CD4-positive, alpha-beta T cell treated with Interleukin-15 for 1 hour (primary cell): ENCODE results near the gene LTB4R.

Experiments
- DNase-seq: peaks from one replicate; pipeline ENCODE4 v3.0.0-alpha.2; 2020

LTB4R gene, protein sequence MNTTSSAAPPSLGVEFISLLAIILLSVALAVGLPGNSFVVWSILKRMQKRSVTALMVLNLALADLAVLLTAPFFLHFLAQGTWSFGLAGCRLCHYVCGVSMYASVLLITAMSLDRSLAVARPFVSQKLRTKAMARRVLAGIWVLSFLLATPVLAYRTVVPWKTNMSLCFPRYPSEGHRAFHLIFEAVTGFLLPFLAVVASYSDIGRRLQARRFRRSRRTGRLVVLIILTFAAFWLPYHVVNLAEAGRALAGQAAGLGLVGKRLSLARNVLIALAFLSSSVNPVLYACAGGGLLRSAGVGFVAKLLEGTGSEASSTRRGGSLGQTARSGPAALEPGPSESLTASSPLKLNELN

DNA sequence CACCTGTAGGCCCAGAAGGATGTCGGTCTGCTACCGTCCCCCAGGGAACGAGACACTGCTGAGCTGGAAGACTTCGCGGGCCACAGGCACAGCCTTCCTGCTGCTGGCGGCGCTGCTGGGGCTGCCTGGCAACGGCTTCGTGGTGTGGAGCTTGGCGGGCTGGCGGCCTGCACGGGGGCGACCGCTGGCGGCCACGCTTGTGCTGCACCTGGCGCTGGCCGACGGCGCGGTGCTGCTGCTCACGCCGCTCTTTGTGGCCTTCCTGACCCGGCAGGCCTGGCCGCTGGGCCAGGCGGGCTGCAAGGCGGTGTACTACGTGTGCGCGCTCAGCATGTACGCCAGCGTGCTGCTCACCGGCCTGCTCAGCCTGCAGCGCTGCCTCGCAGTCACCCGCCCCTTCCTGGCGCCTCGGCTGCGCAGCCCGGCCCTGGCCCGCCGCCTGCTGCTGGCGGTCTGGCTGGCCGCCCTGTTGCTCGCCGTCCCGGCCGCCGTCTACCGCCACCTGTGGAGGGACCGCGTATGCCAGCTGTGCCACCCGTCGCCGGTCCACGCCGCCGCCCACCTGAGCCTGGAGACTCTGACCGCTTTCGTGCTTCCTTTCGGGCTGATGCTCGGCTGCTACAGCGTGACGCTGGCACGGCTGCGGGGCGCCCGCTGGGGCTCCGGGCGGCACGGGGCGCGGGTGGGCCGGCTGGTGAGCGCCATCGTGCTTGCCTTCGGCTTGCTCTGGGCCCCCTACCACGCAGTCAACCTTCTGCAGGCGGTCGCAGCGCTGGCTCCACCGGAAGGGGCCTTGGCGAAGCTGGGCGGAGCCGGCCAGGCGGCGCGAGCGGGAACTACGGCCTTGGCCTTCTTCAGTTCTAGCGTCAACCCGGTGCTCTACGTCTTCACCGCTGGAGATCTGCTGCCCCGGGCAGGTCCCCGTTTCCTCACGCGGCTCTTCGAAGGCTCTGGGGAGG lies at the start of gene LTB4R:
Gene LTB4R, plus strand, starts transcription at position 857 of the 959 bp plus-strand sequence. CDS start 4,150 bp downstream, outside the sequence.
- peak; percentile 77 for DNase-seq

DNA sequence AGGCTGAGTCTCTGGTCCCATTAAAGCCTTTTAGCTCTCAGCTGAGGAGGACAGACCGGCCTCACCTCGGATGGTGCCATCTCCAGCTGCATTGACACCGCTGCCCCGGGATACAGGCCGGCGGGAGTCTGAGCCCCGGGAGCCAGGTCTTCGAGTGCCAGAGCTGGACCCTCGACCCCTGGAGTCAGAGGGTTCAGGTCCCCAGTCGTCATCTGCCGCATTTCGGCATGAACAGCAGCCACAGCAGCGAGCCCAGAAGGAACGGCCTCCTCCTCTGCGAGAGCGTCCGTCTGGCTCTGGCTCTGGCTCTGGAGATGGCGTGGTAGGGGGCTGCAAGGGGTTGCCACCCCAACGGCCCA lies 49.4 kb upstream of the LTB4R start:
- no peak for DNase-seq

GRCh38 chr14:24262821-24263733 lies 48.2 kb upstream of the LTB4R start, which contains the start of gene TGM1:
TSS of gene TGM1 (minus strand) at chr14:24263177. CDS start at chr14:24262352, 825 bp downstream.
- DNase-seq: no peak

DNA sequence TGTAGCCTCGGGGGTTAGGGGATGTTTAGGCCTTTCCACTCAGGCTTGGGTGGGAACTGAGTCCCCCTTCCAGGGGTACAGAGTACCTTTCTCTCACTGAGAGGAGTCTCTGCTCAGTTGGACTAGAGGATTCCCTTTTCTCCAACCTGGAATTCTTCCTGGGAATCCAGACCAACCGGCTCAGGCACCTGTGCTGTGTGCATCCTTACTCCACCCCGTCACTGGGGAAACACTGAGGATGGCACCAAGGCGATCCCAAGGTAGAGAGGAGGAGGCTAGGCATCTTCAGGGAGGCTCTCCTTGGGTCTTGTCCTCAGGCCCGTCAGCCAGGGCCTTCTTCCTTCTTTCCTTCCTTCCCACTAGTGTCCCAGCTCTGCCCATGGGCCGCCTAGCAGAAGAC lies 47.5 kb upstream of the LTB4R start:
- DNase-seq: no peak

DNA sequence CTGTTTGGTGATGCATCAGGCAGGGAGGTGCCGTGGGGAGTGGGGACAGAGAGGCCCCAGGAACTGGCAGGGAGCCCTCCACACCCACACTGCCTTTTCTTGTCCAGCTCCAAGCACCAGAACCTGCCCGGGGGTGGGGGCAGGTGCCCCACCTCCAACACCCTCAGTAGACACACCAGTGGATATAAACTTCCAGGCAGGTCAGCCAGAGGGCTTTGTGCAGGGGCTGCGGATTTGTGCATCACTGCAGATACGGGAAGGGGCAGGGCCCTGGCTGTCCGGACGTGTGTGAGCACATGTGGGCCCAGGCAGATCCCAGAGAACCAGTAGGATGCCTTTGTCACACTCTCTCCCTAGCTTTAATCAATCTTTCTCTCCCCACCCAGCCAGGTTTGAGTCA lies 47.0 kb upstream of the LTB4R start:
- no peak for DNase-seq

DNA sequence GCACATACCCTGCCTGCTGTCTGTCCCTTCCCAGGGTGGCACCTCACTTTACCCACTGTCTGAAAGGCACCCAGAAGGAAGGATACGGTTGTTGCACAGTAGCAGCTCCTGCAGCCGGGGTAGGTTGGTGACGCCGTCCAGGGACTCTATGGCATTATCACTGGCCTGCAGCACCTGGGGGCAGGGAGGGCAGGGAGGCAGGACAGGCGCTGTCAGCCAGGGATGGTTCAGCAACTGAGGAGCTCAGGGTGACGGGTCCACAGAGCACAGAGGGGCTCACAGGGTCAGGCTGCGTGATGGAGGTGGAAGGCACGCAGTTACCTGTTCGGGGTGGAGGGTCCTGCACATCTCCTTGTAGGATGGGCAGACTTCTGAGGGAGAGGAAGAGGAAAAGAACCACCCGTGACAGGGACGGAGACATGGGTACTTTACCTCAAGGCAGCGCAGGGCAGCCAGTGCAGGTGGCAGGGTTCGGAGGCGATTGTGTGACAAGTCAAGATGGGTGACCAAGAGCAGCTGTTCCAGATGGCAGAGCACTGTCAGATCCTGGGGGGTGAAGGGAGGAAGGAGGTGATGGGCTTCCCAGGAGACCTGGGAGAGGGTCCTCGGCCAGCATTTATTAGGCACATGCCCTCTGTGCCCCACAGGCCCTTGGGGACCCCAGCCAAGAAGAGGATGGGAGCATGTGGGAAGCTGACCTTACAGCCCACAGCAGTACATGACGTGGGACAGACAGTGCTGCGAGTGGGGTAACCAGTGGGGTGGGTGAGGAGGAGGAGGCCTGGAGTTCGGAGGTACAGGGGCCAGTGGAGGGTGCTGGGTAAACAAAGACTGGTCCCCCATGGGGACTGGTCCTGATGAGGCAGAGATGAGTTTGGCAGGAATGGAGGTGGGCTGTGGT lies 44.7 kb upstream of the LTB4R start:
- no peak for DNase-seq

DNA sequence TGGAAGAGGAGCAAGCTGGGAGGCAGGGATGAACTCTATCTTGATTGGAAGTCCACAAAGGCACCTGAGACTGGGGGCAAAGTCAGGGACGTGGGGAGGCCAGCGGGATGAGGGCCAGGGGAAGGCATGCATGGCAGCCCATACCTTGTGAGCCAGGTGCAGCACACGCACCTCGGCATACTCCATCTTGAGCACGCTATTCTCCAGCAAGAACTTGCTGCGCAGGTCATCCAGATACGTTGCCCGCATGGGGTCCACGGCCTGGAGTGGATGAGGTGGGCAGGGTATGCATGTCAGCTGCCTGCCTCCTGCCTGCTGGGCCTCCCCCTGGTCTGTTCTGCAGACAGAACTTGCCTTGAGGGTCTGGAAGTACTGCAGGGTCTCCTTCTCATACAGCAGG lies 43.8 kb upstream of the LTB4R start:
- DNase-seq: no peak

- DNase-seq: no peak
Observed at GRCh38 chr14:24268225-24268624, 43.1 kb upstream of the LTB4R start.

DNA sequence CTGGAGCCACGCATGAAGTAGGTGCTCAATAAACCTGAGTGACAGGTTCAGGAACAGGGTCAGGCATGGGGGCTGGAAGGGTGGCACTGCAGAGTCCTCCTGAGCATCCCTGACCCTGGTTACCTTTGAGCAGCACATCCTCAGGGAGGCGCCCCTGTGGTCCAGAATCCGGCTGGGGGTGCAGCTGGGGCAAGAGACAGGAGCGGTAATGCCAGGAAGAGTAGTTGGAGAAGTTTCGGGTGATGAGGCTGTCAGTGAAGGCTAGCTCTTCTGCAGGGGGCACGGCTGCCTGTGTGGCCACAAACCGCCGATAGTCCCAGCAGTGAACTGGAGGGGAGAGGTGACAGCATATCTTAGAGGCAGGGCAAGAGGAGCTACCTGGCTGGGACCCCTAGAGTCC lies 41.9 kb upstream of the LTB4R start:
- no peak for DNase-seq

GRCh38 chr14:24269910-24270536 lies 41.3 kb upstream of the LTB4R start:
- no peak for DNase-seq

- no peak for DNase-seq
Observed at GRCh38 chr14:24270537-24271133, 40.7 kb upstream of the LTB4R start.

DNA sequence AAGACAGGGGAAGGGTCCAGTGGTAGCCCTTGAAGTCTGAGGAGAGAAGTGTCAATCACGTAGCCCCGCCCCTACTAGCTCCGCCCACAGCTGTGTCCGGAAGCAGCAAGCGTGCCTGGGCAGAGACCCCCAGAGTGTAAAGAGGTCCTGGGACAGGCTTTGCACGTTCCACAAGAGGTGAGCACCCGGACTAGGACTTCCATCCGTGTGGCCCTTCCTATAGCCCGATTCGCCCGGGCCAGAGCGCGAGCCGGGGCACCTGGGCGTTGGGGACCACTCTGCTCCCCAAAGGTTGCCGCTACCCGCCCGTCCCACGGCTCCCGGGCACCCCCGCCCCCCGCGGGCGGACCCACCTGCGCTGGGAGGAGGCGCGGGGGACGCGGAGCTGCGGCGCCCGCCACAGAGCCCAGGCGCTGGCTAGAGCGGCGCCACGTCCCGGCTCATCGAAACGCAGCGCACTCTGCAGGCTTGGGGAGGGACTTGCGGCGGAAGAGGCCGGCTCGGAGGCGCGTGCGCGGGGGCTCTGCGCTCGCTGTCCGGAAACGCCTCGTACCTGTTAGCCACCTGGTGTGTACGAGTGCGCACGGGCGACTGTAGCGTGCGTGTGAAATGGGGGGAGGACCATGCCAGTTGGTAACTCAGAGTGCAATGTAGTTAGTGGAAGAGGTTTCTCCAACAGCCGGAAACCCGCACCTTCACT lies 40.0 kb upstream of the LTB4R start, which contains the start of gene RABGGTA:
Gene RABGGTA, minus strand, starts transcription at position 464 of the 700 bp plus-strand sequence. CDS start 482 bp downstream, outside the sequence.
- DNase-seq: peak; percentile 96

DNA sequence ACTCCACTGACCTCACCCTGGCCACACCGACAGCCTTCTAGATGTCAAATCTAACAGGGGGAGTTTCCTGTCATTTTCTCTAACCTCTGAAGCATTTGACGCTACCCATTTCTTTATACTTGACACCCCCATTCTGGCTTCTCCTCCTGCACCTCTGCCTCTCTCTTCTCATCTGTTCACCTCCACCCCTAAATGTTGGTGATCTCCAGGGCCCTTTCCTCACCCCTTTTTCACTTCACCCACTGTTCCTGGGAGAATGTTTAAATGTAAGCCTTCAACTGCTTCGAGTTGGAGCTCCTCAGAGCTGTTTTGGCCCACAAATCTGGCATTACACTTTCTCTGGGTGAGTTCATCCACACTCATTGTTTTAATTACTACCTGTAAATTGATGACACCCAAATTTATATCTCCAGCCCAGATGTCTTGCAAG lies 39.5 kb upstream of the LTB4R start:
- no peak for DNase-seq

DNA sequence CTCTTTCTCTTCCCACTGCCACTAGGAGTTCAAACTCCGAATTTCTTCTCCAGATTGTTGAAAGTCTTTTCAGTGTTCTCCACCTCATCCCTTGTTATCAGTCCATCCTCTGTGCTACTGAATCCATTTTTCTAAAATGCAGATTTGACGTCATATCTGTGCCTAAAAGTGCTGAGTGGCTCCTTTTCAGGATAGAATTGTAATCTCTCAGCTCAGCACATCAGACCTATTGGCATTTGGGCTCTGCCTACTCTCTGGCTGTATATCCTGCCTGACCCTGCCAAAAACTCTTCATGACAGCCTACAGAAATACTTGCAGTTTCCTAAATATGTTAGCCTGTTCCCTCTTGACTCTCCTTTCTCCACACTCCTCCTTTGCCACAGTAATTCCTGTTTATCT lies 38.8 kb upstream of the LTB4R start:
- no peak for DNase-seq

GRCh38 chr14:24273422-24273998 lies 37.8 kb upstream of the LTB4R start:
- DNase-seq: no peak

- DNase-seq: peak; percentile 55
Observed at GRCh38 chr14:24274101-24274543, 37.2 kb upstream of the LTB4R start.

DNA sequence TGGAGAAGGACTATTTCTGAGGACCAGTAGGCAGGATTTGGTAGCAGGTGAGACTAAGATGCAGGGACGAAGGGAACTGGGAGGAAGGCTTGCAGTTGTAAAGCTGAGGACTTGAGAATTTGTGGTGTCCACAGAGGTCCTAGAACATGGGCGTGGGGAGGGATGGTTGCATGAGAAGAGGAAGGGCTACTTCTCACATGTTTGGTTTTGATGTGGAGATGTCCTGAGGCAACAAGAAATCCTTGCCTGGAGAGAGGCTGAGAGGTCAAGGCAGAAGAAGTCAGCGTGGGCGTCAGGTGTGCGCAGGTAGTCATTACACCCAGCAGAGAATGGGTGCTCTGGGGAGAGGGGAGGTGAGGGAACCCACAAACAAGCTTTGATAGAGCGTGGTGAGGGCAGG lies 34.2 kb upstream of the LTB4R start:
- DNase-seq: no peak

- DNase-seq: peak; percentile 59
Observed at GRCh38 chr14:24277606-24278321, 33.5 kb upstream of the LTB4R start.

- no peak for DNase-seq
Observed at GRCh38 chr14:24278424-24278823, 32.9 kb upstream of the LTB4R start.
